NCI-H2107 treated with DMSO at 0.1 percent for 48 hours (cell line): ENCODE results near the gene TMPRSS2.

Experiments used
- DNase-seq: peaks from one replicate; lab custom pipeline; 2025; ENCODE audit not compliant: unreplicated experiment; lab: John Stamatoyannopoulos, UW

Gene TMPRSS2

GRCh38 chr21:41451753-41452676, 55.9 kb downstream of the TMPRSS2 start:
- no peak for DNase-seq

GRCh38 chr21:41449613-41450012, 58.3 kb downstream of the TMPRSS2 start:
- no peak for DNase-seq

- DNase-seq, result no peak
Measured at GRCh38 chr21:41447356-41447755, 60.6 kb downstream of the TMPRSS2 start.

- DNase-seq, result no peak
Measured at GRCh38 chr21:41446586-41446985, 61.4 kb downstream of the TMPRSS2 start.

DNA sequence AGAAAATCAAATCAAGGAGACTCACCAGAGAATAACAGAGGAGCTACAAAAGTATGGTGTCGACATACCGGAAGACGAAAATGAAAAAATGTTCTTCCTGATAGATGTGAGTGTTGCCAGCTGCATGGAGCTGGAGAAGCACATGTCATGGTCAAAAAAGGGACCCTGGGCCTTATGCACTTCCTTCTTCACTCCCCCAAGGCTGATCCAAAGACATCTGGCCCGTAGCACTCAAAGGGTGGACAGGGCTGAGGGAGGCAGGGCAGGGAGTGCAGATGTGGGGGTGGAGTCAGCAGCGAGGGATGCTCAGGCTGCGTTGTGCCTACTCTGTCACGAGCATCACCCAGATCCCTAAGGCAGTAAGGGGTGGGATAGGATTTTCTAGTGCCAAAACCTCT, 62.5 kb downstream of the TMPRSS2 start:
- DNase-seq, result no peak

DNA sequence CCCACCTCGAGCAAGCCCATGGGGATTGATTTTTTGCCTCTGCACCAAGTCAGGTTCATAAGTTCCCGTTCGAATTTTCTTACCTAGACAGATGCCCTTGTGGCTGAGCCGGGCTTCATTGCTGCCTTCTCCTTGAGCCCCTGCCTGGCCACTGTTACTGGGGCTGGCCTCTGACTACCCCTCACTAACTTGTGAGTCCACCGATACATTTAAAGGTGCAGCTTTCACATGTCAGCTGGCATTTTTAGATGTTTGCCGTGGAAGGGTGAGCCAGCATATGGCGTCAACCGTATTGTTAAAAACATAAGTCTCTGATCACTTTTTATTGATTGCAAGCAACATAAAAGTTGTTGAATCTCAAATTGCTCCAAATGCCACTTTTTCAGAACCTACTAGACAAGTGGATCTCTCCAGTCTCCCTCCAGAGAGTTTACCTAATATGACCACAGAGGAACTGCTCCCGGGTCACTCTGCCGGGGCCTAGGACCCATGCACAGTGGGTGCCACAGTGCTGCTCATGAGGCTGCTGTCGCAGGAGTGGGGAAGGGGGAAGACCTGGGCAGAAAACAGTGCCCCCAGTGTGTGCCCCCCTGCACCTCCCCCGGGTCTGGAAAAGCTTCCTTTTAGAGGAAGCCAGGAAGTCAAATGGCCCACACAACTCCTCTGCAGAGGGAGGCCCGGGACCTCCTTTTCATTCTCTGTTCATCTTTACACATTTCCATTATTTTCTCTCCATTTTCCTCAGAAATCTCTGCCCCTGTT, 63.1 kb downstream of the TMPRSS2 start:
- DNase-seq, result no peak

DNA sequence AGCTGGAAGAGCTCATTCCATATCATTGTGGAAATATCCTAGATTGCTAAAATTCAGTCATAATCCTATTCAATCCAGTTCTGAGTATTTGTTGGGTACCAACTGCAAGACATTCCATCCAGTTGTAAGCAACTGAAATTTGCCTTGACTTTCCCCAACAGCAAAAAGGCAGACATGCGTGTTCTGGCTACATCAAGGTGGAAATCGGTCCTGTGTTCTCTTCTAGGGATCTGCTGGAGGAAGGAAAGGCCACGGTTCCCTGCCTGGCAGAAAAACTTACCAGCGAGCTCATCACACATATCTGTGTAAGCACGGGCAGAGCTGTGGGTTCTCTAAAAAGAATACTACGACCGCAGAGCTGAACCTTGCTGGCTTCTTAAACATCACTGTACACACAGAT, 64.4 kb downstream of the TMPRSS2 start:
- DNase-seq, result no peak

DNA sequence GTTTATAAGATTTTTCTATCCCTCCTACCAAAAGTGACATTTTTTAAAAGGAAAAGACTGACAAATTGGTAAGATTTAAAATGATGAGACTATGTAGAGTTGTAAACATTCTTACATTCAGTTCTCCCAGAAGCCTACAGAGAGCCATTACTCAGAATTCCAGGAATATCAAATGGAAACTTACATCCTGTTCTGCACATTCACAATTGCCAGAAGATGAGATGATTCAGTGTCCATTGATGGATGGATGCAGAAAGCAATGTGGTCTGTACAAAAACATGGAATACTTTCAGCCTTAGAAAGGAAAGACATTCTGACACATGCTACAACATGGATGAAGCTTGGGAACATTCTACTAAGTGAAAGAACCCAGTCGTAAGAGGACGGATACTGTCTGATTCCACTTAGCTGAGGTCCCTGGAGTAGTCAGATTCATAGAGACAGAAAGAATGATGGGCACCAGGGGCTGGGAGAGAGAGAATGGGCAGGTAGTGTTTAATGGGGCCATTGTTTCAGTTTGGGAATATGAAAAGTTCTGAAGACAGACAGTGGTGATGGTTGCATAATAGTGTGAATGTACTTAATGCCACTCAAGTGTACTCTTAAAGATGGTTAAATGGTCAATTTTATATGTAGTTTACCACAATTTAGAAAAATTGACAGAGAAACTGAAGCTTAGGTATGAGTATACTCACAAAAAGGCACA, 65.3 kb downstream of the TMPRSS2 start:
- no peak for DNase-seq

GRCh38 chr21:41441546-41441945, 66.4 kb downstream of the TMPRSS2 start:
- no peak for DNase-seq

GRCh38 chr21:41439248-41439647, 68.7 kb downstream of the TMPRSS2 start:
- no peak for DNase-seq

GRCh38 chr21:41438425-41439113, 69.4 kb downstream of the TMPRSS2 start:
- DNase-seq, result no peak

GRCh38 chr21:41437729-41438128, 70.2 kb downstream of the TMPRSS2 start:
- DNase-seq, result no peak

DNA sequence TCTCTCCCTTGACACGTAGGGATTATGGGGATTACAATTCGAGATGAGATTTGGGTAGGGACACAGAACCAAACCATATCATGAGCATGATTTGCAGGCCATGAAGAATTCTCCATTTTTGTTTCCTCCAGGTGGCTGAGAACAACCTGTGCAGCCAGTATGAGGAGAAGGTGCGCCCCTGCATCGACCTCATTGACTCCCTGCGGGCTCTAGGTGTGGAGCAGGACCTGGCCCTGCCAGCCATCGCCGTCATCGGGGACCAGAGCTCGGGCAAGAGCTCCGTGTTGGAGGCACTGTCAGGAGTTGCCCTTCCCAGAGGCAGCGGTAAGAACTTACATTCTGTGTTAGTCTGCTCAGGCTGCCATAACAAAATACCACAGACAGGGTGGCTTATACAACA, 72.3 kb downstream of the TMPRSS2 start:
- DNase-seq, result no peak

DNA sequence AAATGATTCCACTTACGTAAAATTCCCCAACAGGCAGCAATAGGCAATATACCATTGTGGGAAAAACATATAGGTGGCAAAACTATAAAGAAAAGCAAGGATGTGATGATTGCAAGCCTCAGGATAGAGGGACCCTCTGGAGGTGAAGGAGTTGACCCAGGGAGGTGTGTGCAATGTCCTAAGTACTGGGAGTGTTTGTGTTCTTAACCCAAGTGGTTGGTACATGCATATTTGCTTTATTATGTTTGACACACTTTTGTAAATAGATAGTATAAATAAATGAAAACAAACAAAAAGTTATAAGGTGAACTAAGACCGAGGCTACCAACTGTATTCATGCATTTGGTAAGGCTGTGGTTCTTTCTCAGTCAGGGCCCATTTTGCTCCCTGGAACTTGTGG, 74.4 kb downstream of the TMPRSS2 start:
- DNase-seq, result no peak

GRCh38 chr21:41432562-41433460, 75.1 kb downstream of the TMPRSS2 start:
- DNase-seq, result no peak

GRCh38 chr21:41431788-41432548, 76.0 kb downstream of the TMPRSS2 start:
- no peak for DNase-seq

DNA sequence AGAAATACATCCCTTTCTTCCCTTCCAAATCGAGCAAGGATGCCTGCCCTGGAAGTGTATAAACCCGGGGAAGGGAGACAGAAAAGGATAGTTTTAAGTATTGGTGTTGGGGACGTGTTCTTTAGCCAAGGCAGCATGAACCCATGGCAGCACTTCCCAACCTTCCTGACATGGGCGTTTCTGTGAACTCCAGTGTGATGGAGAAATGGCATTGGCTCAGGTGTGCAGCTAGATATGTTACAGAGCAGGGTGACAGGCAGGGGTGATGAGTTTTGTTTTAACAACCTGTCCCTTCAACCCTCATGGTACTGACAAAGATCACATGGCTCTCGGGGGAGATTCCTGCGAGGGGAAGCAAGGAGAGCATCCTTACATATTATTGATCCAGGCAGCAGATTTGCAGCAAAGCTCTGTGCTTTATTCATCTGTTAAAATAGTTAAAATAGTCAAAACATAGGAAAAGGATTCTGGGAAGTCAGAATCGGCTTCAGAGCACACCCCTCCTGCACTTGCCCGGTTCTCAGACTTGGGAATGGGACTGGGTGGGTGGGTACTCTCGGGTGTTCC, 78.0 kb downstream of the TMPRSS2 start:
- DNase-seq, result no peak

DNA sequence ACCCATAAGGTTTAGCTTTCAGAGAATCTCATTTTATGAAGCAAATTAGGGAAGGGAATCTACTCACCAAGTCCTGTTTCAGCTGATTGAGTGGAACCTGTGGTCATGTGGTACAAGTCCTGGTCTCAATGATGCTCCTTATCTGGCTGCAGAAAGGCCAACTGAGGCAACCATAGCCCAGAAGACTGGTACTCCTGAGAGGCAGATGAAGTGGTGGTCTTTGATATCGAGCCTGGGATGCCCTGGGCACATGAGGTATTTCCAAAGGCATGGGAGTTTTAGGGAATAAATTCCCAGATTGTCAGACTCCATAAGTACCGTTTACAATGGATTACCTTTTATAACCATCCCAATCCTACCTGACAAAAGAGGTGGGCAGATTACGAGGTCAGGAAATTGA, 78.7 kb downstream of the TMPRSS2 start:
- no peak for DNase-seq

DNA sequence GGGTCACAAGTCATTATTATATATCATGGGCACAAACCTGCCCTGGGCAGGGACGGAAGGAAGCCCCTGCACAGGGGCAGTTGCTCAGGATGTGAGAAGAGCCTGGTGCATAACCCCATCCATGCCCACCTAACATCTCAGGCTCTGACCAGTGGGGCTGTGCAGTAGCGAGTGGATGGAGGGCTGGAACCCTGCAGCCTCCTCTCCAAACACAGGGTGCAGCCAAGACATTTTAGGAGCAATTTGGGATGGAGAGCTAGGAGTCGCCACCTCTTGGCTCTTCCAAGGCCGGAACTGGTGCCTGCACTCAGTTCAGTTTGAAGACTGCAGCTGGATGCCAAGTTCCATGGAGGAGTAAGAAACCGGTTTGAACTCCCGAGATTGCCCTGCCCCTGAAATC, 79.1 kb downstream of the TMPRSS2 start:
- DNase-seq, result no peak
